GM23248 (cell line): ENCODE measurements around the gene MEA1. TPM values are rescaled to one million over a fixed set of nuclear protein-coding genes. Genes with fewer than 3 reads are reported as not detected.
"Not testable (repeated sequence)": the region's sequence is repeated elsewhere in the genome, so short reads cannot be mapped to it uniquely, and the experiment has no call there.

Experiments
- DNase-seq: peaks from one replicate; pipeline ENCODE4 v3.0.0-alpha.2; 2015
- H2AFZ ChIP-seq: fragments of 200-600 bp; sonication (generic); 2 replicates; pipeline ENCODE4 v1.6.1; 2016; ENCODE audit warnings: antibody characterized with exemption
- H3F3A ChIP-seq: fragments of 200-600 bp; sonication (generic); 2 replicates; pipeline ENCODE4 v1.6.1; 2016; ENCODE audit warnings: mild to moderate bottlenecking, antibody characterized with exemption, mixed run types; ENCODE audit not compliant: insufficient read depth
- H3K27ac ChIP-seq: fragments of 200-600 bp; sonication (generic); 2 replicates; pipeline ENCODE4 v1.5.1; 2016; ENCODE audit warnings: mild to moderate bottlenecking
- H3K27me3 ChIP-seq: fragments of 200-600 bp; sonication (generic); replicated peaks from 2 replicates; pipeline ENCODE4 v1.6.1; 2016; ENCODE audit warnings: mild to moderate bottlenecking; ENCODE audit not compliant: insufficient read depth
- H3K36me3 ChIP-seq: fragments of 200-600 bp; sonication (generic); 2 replicates; pipeline ENCODE4 v1.6.1; 2016; ENCODE audit warnings: low read depth, mild to moderate bottlenecking
- H3K4me1 ChIP-seq: fragments of 200-600 bp; sonication (generic); 2 replicates; pipeline ENCODE4 v1.6.1; 2016; ENCODE audit warnings: mild to moderate bottlenecking; ENCODE audit not compliant: insufficient read depth
- H3K4me2 ChIP-seq: fragments of 200-600 bp; sonication (generic); one replicate; pipeline ENCODE4 v1.6.1; 2016; ENCODE audit warnings: mild to moderate bottlenecking; ENCODE audit not compliant: unreplicated experiment
- H3K4me3 ChIP-seq: fragments of 200-600 bp; sonication (generic); 2 replicates; pipeline ENCODE4 v1.5.1; 2016; ENCODE audit warnings: mild to moderate bottlenecking
- H3K79me2 ChIP-seq: fragments of 200-600 bp; sonication (generic); 2 replicates; pipeline ENCODE4 v1.6.1; 2016; ENCODE audit warnings: mild to moderate bottlenecking; ENCODE audit not compliant: insufficient read depth
- H3K9ac ChIP-seq: fragments of 200-600 bp; sonication (generic); 2 replicates; pipeline ENCODE4 v1.6.1; 2016; ENCODE audit warnings: mild to moderate bottlenecking
- H3K9me2 ChIP-seq: fragments of 200-600 bp; sonication (generic); 2 replicates; pipeline ENCODE4 v1.6.1; 2016; ENCODE audit warnings: mixed run types, mild to moderate bottlenecking, moderate library complexity; ENCODE audit not compliant: insufficient read depth
- H3K9me3 ChIP-seq: fragments of 200-600 bp; sonication (generic); one replicate; pipeline ENCODE4 v1.6.1; 2017; ENCODE audit warnings: low read depth
- H4K20me1 ChIP-seq: fragments of 200-600 bp; sonication (generic); 2 replicates; pipeline ENCODE4 v1.6.0; 2016; ENCODE audit not compliant: insufficient read depth
- EZH2 ChIP-seq: fragments of 200-600 bp; sonication (generic); IDR thresholded peaks from 2 replicates; pipeline ENCODE4 v1.6.1; 2018; ENCODE audit warnings: antibody characterized with exemption, mild to moderate bottlenecking; ENCODE audit not compliant: insufficient read depth, poor library complexity, severe bottlenecking
- EZH2phosphoT487 ChIP-seq: fragments of 200-600 bp; sonication (generic); IDR thresholded peaks from 2 replicates; pipeline ENCODE4 v1.6.1; 2018; ENCODE audit warnings: antibody characterized with exemption, moderate library complexity, mild to moderate bottlenecking, low read depth; ENCODE audit not compliant: insufficient read depth
- WGBS, 2 experiments: methylation state at CpG; one replicate each; pipeline ENCODE4 v1.1.6; 2015 to 2017; ENCODE audit warnings: low lambda C conversion rate in 2 of 2, low coverage in 1 of 2; ENCODE audit errors: missing lambda C conversion rate in 2 of 2; 5-methylcytosine and 5-hydroxymethylcytosine counted together
- in situ Hi-C: fragments of 300-500 bp; cut with MboI; formaldehyde crosslinking; loops from 2 replicates; pipeline ENCODE4 v1.15.0; 2020
- polyA plus RNA-seq: library from polyadenylated mRNA; unstranded; fragments of >200 nt; fragmentation: Nextera tagmentation; extraction: Ambion mirVana; gene quantifications from 2 replicates; pipeline ENCODE4 v1.2.1, GENCODE V29; 2016
- total RNA-seq: library from RNA; depleted of rRNA; stranded (reverse); fragments of >200 nt; shearing (Covaris generic); gene quantifications from 2 replicates; pipeline ENCODE4 v1.2.3, GENCODE V29; 2014

Gene MEA1
- total and polyA plus RNA-seq, 2 experiments from 2014 or later = 100 to 171 TPM

- Histone ChIP-seq H4K20me1 (no peaks in the 10 kb centered on the region), H3K36me3 (peaks cover 16% of the 10 kb centered on the region; the same call in 1 of the 2 replicates), H3K27me3 (no peaks in the 10 kb centered on the region), H3K27ac (no peak overlapping the region), H3K9ac (peak overlapping the region; percentile 99; the same call in 1 of the 2 replicates), H3F3A (no peaks in the 10 kb centered on the region), H3K4me2 (no peak overlapping the region), H3K79me2 (peaks cover 36% of the 10 kb centered on the region), H3K9me3 (no peaks in the 10 kb centered on the region), H3K9me2 (no peaks in the 10 kb centered on the region), H3K4me3 (no peak overlapping the region), H2AFZ (no peak overlapping the region), H3K4me1 (peaks cover 24% of the 10 kb centered on the region)
- DNase-seq = no peak
- in situ Hi-C loops = no loop called here
- 91% methylated on average over 17 of the region's 17 CpGs for whole genome bisulfite sequencing, 2 experiments
- TF ChIP-seq EZH2phosphoT487 (no peak), EZH2 (no peak)
These were observed 37.2 kb upstream of the MEA1 start for GRCh38 chr6:43050981-43051380.

DNA sequence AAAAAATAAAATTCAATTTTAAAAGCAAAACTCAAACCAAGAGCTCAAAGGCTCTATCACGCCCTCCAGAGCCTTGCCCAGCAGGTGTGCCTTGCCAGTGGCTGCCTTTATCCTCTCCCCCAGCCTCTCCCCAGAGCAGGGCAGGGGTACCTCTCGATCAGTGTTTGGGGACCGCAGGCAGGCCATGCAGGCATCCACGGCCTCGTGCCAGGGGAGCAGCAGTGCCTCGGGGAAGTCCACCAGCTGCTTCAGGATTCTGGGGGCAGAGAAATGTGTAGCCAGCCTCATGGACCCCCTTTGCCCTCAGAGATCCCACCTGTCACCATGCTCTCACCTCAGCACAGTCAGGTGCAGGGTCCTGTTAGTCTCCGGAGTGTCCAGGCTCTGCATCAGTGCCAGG is 34.3 kb upstream of the MEA1 start:
- no peak overlapping the region for H3K27ac ChIP-seq
- peaks cover 24% of the 10 kb centered on the region for H3K4me1 ChIP-seq
- no peak overlapping the region for H3K4me3 ChIP-seq
- no peaks in the 10 kb centered on the region for H3F3A ChIP-seq
- H3K36me3 ChIP-seq = peaks cover 19% of the 10 kb centered on the region; the same call in 1 of the 2 replicates
- no peak overlapping the region for H2AFZ ChIP-seq
- no peak overlapping the region for H3K9ac ChIP-seq
- H3K4me2 ChIP-seq = no peak overlapping the region
- no peaks in the 10 kb centered on the region for H3K9me2 ChIP-seq
- in situ Hi-C loops = no loop called here
- H4K20me1 ChIP-seq = no peaks in the 10 kb centered on the region
- H3K27me3 ChIP-seq = no peaks in the 10 kb centered on the region
- H3K9me3 ChIP-seq = no peaks in the 10 kb centered on the region
- no peak for DNase-seq
- H3K79me2 ChIP-seq = peaks cover 31% of the 10 kb centered on the region
- 94 to 97% methylated on average over 7 of the region's 7 CpGs for WGBS, 2 experiments
- TF ChIP-seq EZH2phosphoT487 (no peak), EZH2 (no peak)

- DNase-seq = no peak
- H2AFZ ChIP-seq = no peak overlapping the region
- H3K27me3 ChIP-seq = no peaks in the 10 kb centered on the region
- peaks cover 5% of the 10 kb centered on the region for H3K79me2 ChIP-seq
- no peaks in the 10 kb centered on the region for H3K9me3 ChIP-seq
- WGBS, 2 experiments = 87 to 92% methylated on average over 11 of the region's 11 CpGs
- H4K20me1 ChIP-seq = no peaks in the 10 kb centered on the region
- in situ Hi-C loops = no loop called here
- TF ChIP-seq EZH2phosphoT487 = no peak
- TF ChIP-seq EZH2 = no peak
- H3F3A ChIP-seq = no peaks in the 10 kb centered on the region
- peaks cover under 1% of the 10 kb centered on the region; the same call in 1 of the 2 replicates for H3K4me1 ChIP-seq
- peaks cover 26% of the 10 kb centered on the region; the same call in 1 of the 2 replicates for H3K36me3 ChIP-seq
- no peaks in the 10 kb centered on the region for H3K9me2 ChIP-seq
- H3K27ac ChIP-seq = no peak overlapping the region
- H3K4me3 ChIP-seq = no peak overlapping the region
- H3K4me2 ChIP-seq = no peak overlapping the region
- H3K9ac ChIP-seq = no peak overlapping the region
These were observed 31.7 kb upstream of the MEA1 start for GRCh38 chr6:43045371-43045930.

DNA sequence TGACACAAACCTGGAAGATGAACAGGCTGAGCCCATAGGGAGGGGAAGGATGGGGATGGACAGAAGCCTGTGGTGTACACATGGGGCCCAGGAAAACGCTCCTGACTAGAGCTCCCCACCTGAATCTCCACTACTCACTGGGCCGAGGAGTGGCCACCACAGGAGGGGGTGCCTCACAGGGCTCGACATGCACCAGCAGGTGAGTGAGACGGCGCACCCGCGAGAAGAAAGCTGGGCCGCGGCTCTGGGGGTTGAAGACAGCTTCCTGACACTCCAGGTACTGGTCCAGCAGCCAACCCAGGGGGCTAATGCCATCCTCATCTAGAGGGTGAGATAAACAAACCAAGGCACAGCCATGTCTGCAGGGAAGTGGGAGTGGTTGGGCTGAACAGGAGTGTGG is 29.6 kb upstream of the MEA1 start:
- WGBS, 2 experiments = 89 to 95% methylated on average over 9 of the region's 9 CpGs
- H3K79me2 ChIP-seq = no peaks in the 10 kb centered on the region
- no peaks in the 10 kb centered on the region for H3K9me3 ChIP-seq
- no peaks in the 10 kb centered on the region for H3K27me3 ChIP-seq
- no peaks in the 10 kb centered on the region for H3K9me2 ChIP-seq
- no peak for DNase-seq
- peaks cover 18% of the 10 kb centered on the region; the same call in 1 of the 2 replicates for H3K36me3 ChIP-seq
- H3F3A ChIP-seq = no peaks in the 10 kb centered on the region
- H3K9ac ChIP-seq = no peak overlapping the region
- TF ChIP-seq EZH2phosphoT487 (no peak), EZH2 (no peak)
- H4K20me1 ChIP-seq = no peaks in the 10 kb centered on the region
- no peak overlapping the region for H3K4me3 ChIP-seq
- H3K4me2 ChIP-seq = no peak overlapping the region
- H3K4me1 ChIP-seq = no peaks in the 10 kb centered on the region
- no peak overlapping the region for H2AFZ ChIP-seq
- in situ Hi-C loops = no loop called here
- H3K27ac ChIP-seq = no peak overlapping the region

GRCh38 chr6:43041475-43041874 is 27.7 kb upstream of the MEA1 start:
- in situ Hi-C loops, H3K4me2 ChIP-seq, H3K36me3 ChIP-seq, H3F3A ChIP-seq, H3K9me3 ChIP-seq, H3K27ac ChIP-seq, H4K20me1 ChIP-seq, H3K9me2 ChIP-seq, H3K4me3 ChIP-seq, H3K9ac ChIP-seq, H3K4me1 ChIP-seq, H2AFZ ChIP-seq, H3K27me3 ChIP-seq, DNase-seq, H3K79me2 ChIP-seq: not testable (repeated sequence)
- WGBS, 2 experiments = 82 to 88% methylated on average over 8 of the region's 8 CpGs
